Measurements from ENCODE around the gene RNASEH1. TPM values are rescaled to one million over a fixed set of nuclear protein-coding genes. Genes with fewer than 3 reads are reported as not detected.
"Not testable (repeated sequence)": the region's sequence is repeated elsewhere in the genome, so short reads cannot be mapped to it uniquely, and the experiment has no call there.

RNASEH1 gene
- total RNA-seq, 2 donors from 2014 or later, result 10.3 to 31.7 TPM

GRCh38 chr2:3581367-3582262 lies 23.5 kb upstream of the RNASEH1 start:
- Mint-ChIP-seq H3K9me3 (no peaks in the 10 kb centered on the region), H3K27ac (peak overlapping the region; percentile 21), H3K36me3 (ENCODE audit: low read depth) (peaks cover 88% of the 10 kb centered on the region), H3K4me3 (no peak overlapping the region), H3K27me3 (no peaks in the 10 kb centered on the region), H3K4me1 (peaks cover 32% of the 10 kb centered on the region)
- ATAC-seq (replicated peaks), result no peak

- Mint-ChIP-seq H3K27me3 (no peaks in the 10 kb centered on the region), H3K4me3 (no peak overlapping the region), H3K4me1 (peaks cover 38% of the 10 kb centered on the region), H3K27ac (peak overlapping the region; percentile 28), H3K9me3 (no peaks in the 10 kb centered on the region), H3K36me3 (ENCODE audit: low read depth) (peaks cover 91% of the 10 kb centered on the region)
- no peak for ATAC-seq (replicated peaks)
Measured at GRCh38 chr2:3580449-3580848, 22.3 kb upstream of the RNASEH1 start.

GRCh38 chr2:3578987-3579386 lies 20.9 kb upstream of the RNASEH1 start:
- Mint-ChIP-seq H3K36me3 (ENCODE audit: low read depth) (peaks cover 92% of the 10 kb centered on the region), H3K4me1 (peaks cover 42% of the 10 kb centered on the region), H3K4me3 (peak overlapping the region; percentile 98), H3K27ac (peak overlapping the region; percentile 82), H3K27me3 (no peaks in the 10 kb centered on the region), H3K9me3 (no peaks in the 10 kb centered on the region)
- peak; percentile 1 for ATAC-seq (replicated peaks)

DNA sequence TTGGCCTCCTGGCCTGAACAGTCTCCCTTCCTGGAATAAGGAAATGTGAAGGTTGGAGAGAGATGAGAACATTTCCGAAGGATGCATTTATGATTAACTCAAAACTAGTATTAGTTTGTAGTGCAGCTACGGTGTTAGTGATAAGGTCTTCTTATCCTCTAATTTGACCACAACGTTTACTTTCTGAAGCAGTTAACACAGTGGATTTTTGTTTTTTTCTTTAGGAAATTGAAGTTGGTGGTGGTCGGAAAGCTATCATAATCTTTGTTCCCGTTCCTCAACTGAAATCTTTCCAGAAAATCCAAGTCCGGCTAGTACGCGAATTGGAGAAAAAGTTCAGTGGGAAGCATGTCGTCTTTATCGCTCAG lies 18.1 kb upstream of the RNASEH1 start:
- H3K27me3 Mint-ChIP-seq; ATAC-seq (replicated peaks); H3K9me3 Mint-ChIP-seq: not testable (repeated sequence)
- peak overlapping the region; percentile 82 for H3K27ac Mint-ChIP-seq
- peaks cover 65% of the 10 kb centered on the region for H3K36me3 Mint-ChIP-seq (ENCODE audit: low read depth)
- H3K4me1 Mint-ChIP-seq, result peaks cover 46% of the 10 kb centered on the region
- H3K4me3 Mint-ChIP-seq, result peak overlapping the region; percentile 98

DNA sequence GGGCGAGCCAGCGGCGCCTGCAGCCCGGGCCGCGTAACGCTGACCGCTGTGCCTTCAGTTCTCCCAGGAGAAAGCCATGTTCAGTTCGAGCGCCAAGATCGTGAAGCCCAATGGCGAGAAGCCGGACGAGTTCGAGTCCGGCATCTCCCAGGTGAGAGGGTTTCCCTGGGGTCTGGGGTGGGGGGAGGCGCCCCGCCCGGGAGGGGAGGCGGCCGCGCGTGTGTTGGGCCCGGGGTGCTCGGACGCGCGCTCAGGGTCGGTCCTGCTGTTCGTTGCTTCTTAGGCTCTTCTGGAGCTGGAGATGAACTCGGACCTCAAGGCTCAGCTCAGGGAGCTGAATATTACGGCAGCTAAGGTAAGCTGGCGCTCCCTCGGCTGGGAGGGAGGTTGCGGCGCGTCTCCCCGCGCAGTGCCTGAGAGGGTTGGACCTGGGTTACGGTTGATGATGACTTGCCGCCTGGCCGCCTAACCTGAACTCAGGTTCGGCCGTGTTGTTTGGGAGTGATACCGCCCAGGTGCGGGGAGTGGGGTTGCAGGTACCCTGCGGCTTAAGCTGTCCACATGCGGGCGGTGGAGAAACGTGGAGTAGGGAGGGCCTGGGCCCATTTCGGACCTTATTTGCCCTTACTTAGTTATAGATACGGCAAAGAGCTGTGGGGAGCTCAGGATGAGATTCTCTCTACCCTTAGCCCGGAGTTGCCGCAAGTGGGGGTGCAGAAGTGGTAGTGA lies 17.6 kb upstream of the RNASEH1 start:
- Mint-ChIP-seq H3K36me3 (ENCODE audit: low read depth) (peaks cover 59% of the 10 kb centered on the region), H3K4me1 (peaks cover 46% of the 10 kb centered on the region), H3K4me3 (peak overlapping the region; percentile 98), H3K27me3 (no peaks in the 10 kb centered on the region), H3K27ac (peak overlapping the region; percentile 82), H3K9me3 (no peaks in the 10 kb centered on the region)
- ATAC-seq (replicated peaks), result peak; percentile 56

- Mint-ChIP-seq H3K27me3 (no peaks in the 10 kb centered on the region), H3K4me1 (peaks cover 35% of the 10 kb centered on the region), H3K9me3 (no peaks in the 10 kb centered on the region), H3K4me3 (peak overlapping the region; percentile 98), H3K27ac (peak overlapping the region; percentile 82), H3K36me3 (ENCODE audit: low read depth) (peaks cover 44% of the 10 kb centered on the region)
- no peak for ATAC-seq (replicated peaks)
Measured at GRCh38 chr2:3574155-3574554, 16.0 kb upstream of the RNASEH1 start.

- ATAC-seq (replicated peaks), result no peak
- H3K27ac Mint-ChIP-seq, result no peak overlapping the region
- H3K27me3 Mint-ChIP-seq, result no peaks in the 10 kb centered on the region
- no peaks in the 10 kb centered on the region for H3K9me3 Mint-ChIP-seq
- no peak overlapping the region for H3K4me3 Mint-ChIP-seq
- peaks cover 21% of the 10 kb centered on the region for H3K4me1 Mint-ChIP-seq
- peaks cover 28% of the 10 kb centered on the region for H3K36me3 Mint-ChIP-seq (ENCODE audit: low read depth)
Measured at GRCh38 chr2:3572620-3573019, 14.5 kb upstream of the RNASEH1 start.

DNA sequence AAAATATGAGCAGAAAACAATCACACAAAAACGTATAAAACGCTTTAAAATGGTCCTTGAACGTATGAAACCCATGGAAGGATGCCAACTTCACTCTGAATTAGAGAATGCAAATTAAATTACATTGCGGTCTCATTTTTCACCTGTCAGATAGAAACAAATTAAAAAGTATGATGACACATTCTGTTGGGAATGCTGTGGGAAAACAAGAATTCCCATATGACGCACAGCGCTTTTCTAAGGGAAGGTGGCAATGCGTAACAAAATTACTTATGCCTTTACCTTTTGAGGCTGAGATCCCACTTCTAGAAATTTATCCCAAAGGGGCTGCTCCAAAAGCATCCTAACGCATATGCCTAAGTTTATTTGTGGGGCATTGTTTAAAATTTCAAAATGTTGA lies 13.2 kb upstream of the RNASEH1 start:
- H3K4me1 Mint-ChIP-seq, result peaks cover 13% of the 10 kb centered on the region
- no peaks in the 10 kb centered on the region for H3K9me3 Mint-ChIP-seq
- H3K4me3 Mint-ChIP-seq, result no peak overlapping the region
- peaks cover 15% of the 10 kb centered on the region for H3K36me3 Mint-ChIP-seq (ENCODE audit: low read depth)
- H3K27ac Mint-ChIP-seq, result no peak overlapping the region
- no peaks in the 10 kb centered on the region for H3K27me3 Mint-ChIP-seq
- ATAC-seq (replicated peaks), result no peak

DNA sequence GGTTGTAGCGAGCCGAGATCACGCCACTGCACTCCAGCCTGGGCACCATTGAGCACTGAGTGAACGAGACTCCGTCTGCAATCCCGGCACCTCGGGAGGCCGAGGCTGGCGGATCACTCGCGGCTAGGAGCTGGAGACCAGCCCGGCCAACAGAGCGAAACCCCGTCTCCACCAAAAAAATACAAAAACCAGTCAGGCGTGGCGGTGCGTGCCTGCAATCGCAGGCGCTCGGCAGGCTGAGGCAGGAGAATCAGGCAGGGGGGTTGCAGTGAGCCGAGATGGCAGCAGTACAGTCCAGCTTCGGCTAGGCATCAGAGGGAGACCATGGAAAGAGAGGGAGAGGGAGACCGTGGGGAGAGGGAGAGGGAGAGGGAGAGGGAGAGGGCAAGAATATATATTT lies 11.5 kb upstream of the RNASEH1 start:
- H3K27ac Mint-ChIP-seq; ATAC-seq (replicated peaks); H3K27me3 Mint-ChIP-seq: not testable (repeated sequence)

GRCh38 chr2:3566806-3567205 lies 8.7 kb upstream of the RNASEH1 start:
- H3K27me3 Mint-ChIP-seq, result no peaks in the 10 kb centered on the region
- H3K9me3 Mint-ChIP-seq, result no peaks in the 10 kb centered on the region
- no peaks in the 10 kb centered on the region for H3K36me3 Mint-ChIP-seq (ENCODE audit: low read depth)
- no peak overlapping the region for H3K27ac Mint-ChIP-seq
- H3K4me1 Mint-ChIP-seq, result no peaks in the 10 kb centered on the region
- H3K4me3 Mint-ChIP-seq, result no peak overlapping the region
- ATAC-seq (replicated peaks), result no peak

More for the DNA sequence above, 11.5 kb upstream of the RNASEH1 start:
- H3K36me3 Mint-ChIP-seq (ENCODE audit: low read depth); H3K9me3 Mint-ChIP-seq; H3K4me1 Mint-ChIP-seq; H3K4me3 Mint-ChIP-seq: not testable (repeated sequence)

GRCh38 chr2:3565117-3565516 lies 7.0 kb upstream of the RNASEH1 start:
- Mint-ChIP-seq H3K27me3 (no peaks in the 10 kb centered on the region), H3K9me3 (no peaks in the 10 kb centered on the region), H3K36me3 (ENCODE audit: low read depth) (peaks cover 13% of the 10 kb centered on the region), H3K4me3 (no peak overlapping the region), H3K27ac (no peak overlapping the region), H3K4me1 (no peaks in the 10 kb centered on the region)
- no peak for ATAC-seq (replicated peaks)

DNA sequence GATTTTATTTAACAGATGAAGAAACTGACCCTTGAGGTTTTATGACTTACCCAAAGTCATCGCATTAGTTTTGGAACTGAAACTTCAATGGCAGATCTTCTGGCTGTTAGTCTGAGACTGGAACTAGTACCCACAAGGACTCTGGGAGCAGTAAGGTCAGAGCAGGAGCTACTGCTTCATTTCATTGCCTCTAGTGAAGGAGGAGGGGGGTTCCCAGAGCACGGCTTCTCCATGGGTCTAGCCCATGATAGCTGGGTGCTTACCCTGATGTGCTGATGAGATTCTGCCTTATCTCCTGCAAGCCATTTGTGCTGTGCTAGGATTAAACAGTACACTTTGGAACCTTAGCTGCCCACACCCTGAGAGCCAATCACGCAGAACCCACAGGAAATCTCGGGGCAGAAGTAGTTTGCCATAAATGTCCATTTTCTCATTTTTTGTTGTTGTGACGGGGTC lies 5.4 kb upstream of the RNASEH1 start:
- no peak overlapping the region for H3K4me3 Mint-ChIP-seq
- H3K27me3 Mint-ChIP-seq, result no peaks in the 10 kb centered on the region
- no peak for ATAC-seq (replicated peaks)
- H3K4me1 Mint-ChIP-seq, result no peaks in the 10 kb centered on the region
- H3K36me3 Mint-ChIP-seq (ENCODE audit: low read depth), result peaks cover 24% of the 10 kb centered on the region
- no peak overlapping the region for H3K27ac Mint-ChIP-seq
- no peaks in the 10 kb centered on the region for H3K9me3 Mint-ChIP-seq

GRCh38 chr2:3557639-3558204 lies 411 bp downstream of the RNASEH1 start:
- ATAC-seq (replicated peaks), result no peak
- no peaks in the 10 kb centered on the region for H3K27me3 Mint-ChIP-seq
- H3K9me3 Mint-ChIP-seq, result no peaks in the 10 kb centered on the region
- H3K27ac Mint-ChIP-seq, result peak overlapping the region; percentile 93
- H3K4me1 Mint-ChIP-seq, result no peaks in the 10 kb centered on the region
- peak overlapping the region; percentile 87 for H3K4me3 Mint-ChIP-seq
- H3K36me3 Mint-ChIP-seq (ENCODE audit: low read depth), result peaks cover 80% of the 10 kb centered on the region

- peaks cover 95% of the 10 kb centered on the region for H3K36me3 Mint-ChIP-seq (ENCODE audit: low read depth)
- ATAC-seq (replicated peaks), result no peak
- no peaks in the 10 kb centered on the region for H3K4me1 Mint-ChIP-seq
- H3K27ac Mint-ChIP-seq, result peak overlapping the region; percentile 46
- no peaks in the 10 kb centered on the region for H3K27me3 Mint-ChIP-seq
- H3K9me3 Mint-ChIP-seq, result no peaks in the 10 kb centered on the region
- no peak overlapping the region for H3K4me3 Mint-ChIP-seq
Measured at GRCh38 chr2:3553946-3554345, 4.2 kb downstream of the RNASEH1 start.
